NT2/D1 (cell line): ENCODE results near the gene EPS15.

Experiments used
- YY1 ChIP-seq: IDR thresholded peaks from 2 replicates; pipeline ENCODE4 v1.6.1; 2011; ENCODE audit not compliant: insufficient read length, insufficient read depth
- ZNF274 ChIP-seq: IDR thresholded peaks from 2 replicates; pipeline ENCODE4 v1.6.1; 2011; ENCODE audit warnings: mild to moderate bottlenecking, low read depth, low read length

DNA sequence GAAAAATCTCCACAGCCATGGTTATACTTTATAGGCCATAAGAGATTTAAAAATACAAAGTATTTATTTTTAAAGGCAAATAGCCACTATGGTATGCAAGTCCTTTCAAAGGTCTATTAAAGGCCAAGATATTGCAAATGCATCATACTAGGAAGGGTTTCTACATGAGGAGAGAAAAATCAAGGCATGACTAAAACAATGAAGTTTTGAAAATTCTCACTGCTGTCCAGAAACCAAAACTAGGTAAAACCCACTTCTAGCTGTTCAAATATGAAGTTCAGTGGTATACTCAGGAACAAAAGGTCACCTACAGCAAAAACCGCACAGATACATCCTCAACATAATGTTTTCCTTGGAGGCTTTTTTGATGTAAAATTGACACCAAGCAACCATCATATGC lies 75.0 kb downstream of the EPS15 start:
- no peak for TF ChIP-seq YY1
- TF ChIP-seq ZNF274: no peak
